ENCODE results near the gene CALHM4.

GRCh38 chr6:116545651-116546050, 7.9 kb upstream of the CALHM4 start, which contains the start of gene TRAPPC3L:
- TF ChIP-seq CHD1 (IDR thresholded peaks at IDR 0.05; ENCODE audit: low read depth, low read length) (no peak), EZH2 (IDR thresholded peaks at IDR 0.05; ENCODE audit: low read depth, low read length, severe bottlenecking) (no peak), POLR2A (IDR thresholded peaks at IDR 0.05; ENCODE audit: control extremely low read depth in 1 of 2, low read depth in 2 of 2, low read length in 2 of 2) (no peak)
